ENCODE measurements around the gene AGTRAP. TPM values are rescaled to one million over a fixed set of nuclear protein-coding genes. Genes with fewer than 3 reads are reported as not detected.

The AGTRAP gene
- polyA plus RNA-seq, 3 donors, result 36.4 to 42.5 (median 36.6) TPM

DNA sequence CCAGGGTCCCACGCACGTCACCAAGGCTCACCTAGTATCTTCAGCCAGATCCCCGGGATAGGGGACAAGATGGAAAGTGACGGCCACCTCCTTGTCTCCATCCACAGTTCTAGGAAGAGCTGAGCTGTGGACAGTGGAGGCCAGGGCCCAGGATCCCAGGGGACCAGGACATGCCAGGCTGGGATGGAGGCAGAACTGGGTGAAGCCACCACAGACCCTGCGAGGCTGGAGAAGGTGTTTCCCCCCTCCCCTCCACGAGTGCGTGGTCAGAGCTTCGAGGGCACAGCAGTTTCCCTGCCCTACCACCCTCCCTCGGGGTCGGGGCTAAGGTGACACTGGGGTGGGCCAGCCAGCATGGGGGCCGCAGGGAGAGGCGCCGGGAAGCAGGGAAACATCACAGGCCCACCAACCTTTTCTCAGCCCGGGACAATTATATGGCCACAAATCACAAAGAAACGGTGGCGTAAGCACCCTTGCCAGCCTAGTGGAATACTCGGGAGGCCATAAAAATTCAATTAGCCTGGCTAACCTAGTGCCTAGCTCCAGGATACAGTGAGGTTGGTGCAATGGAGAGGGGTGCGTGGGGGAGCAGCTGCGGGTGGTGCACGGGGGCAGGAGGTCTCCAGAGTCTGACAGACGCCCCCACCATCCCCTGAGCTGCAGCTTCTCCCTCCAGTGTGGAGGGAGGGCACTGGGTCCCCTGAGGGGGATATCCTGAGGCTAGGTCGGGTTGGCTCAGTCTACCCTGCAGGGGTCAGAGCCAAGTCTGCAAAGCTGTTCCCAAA, 31.1 kb upstream of the AGTRAP start:
- DNase-seq (ENCODE audit: low read depth in 3 of 3, low spot score in 2 of 3), result no peak

- DNase-seq (ENCODE audit: low read depth in 3 of 3, low spot score in 2 of 3), result no peak
Measured at GRCh38 chr1:11705596-11705995, 30.3 kb upstream of the AGTRAP start.

- no peak for DNase-seq (ENCODE audit: low read depth in 3 of 3, low spot score in 2 of 3)
Measured at GRCh38 chr1:11706292-11706691, 29.6 kb upstream of the AGTRAP start.

DNA sequence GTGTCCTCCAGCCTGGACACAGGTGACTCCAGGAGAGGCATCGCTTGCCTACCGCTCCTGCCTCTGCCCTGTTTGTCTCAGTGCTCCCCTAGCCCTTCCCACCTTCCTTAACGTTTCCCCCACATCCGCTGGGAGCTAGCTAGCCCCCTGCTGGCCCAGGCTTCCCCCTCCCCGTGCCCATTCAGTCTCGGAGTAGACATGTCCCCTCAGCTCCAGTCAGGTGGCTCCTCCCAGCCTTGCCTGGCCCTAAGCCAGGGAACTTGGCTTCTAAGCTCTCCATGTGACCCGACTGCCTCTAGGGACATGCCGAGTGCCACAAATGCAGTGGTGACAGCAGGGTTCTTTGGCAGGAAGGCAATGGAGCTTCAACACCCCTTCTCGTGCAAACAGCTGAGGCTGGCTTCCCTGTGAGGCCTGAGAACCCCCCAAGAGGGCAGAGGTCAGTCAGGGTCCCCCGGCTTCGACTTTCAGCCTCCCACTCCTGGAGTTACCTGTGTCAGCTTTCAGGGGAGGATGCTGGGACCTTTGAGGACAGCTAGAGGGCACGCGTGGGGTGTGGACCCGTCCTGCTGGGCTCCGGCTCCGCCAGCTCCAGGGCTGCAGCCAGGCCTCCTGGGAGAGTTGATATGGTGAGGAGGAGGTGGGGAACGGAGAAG, 28.2 kb upstream of the AGTRAP start:
- DNase-seq (ENCODE audit: low read depth in 3 of 3, low spot score in 2 of 3), result no peak

DNA sequence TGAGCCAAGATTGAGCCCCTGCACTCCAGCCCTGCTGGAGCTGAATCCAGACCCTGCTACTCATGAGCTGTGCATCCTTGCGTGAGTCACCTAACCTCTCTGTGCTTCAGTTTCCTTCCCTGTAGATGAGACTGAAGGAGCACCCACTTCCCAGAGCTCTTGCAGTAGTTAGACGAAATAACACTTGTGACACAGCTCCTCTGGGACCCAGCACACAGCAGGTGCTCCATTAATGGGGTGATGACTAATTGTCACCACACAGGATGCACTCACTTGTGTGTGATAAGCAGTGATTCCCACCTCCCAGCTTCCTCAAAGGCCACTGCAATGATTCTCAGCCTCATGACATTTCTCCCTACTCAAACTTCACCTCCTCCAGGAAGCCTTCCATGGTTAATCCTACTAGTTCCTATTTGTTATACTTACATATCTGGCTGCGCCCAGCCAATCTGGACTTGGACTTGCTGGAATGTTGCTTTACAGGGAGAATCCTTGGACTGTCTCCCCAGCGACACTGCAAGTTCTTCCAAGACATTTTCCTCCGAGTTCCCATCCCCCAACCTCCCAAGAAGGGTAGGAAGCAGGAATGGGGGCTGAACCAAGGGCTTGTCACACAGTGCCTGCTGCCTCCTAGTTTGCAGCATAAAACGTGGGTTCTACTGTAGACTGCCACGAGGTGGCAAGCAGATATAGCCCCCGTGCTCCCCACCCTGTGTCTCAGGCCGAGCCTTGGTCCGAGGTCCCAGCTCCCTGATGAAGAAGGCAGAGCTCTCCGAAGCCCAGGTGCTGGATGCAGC, 27.2 kb upstream of the AGTRAP start:
- DNase-seq (ENCODE audit: low read depth in 3 of 3, low spot score in 2 of 3), result no peak

DNA sequence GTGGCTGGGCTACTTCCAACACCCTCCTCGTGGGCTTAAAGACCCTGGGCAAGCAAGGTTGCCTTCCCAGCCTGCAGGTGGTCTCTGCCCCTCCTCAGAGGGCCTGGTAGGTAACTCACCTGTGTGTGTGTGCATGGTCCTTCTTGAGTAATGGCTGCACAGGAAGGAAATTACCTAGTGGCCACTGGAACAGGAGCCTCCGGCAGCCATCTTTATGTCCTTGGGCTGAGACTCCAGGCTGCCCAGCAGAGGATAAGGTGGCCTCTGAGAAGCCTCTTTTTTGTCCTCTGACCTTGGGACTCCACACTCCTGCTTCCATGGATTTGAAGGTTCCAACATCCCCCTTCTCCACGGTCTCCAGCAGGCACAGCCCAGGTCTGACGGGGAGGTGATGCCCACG, 24.4 kb upstream of the AGTRAP start:
- no peak for DNase-seq (ENCODE audit: low read depth in 3 of 3, low spot score in 2 of 3)

- DNase-seq (ENCODE audit: low read depth in 3 of 3, low spot score in 2 of 3), result no peak
Measured at GRCh38 chr1:11712285-11712684, 23.7 kb upstream of the AGTRAP start.

GRCh38 chr1:11713095-11713494, 22.8 kb upstream of the AGTRAP start:
- no peak for DNase-seq (ENCODE audit: low read depth in 3 of 3, low spot score in 2 of 3)

DNA sequence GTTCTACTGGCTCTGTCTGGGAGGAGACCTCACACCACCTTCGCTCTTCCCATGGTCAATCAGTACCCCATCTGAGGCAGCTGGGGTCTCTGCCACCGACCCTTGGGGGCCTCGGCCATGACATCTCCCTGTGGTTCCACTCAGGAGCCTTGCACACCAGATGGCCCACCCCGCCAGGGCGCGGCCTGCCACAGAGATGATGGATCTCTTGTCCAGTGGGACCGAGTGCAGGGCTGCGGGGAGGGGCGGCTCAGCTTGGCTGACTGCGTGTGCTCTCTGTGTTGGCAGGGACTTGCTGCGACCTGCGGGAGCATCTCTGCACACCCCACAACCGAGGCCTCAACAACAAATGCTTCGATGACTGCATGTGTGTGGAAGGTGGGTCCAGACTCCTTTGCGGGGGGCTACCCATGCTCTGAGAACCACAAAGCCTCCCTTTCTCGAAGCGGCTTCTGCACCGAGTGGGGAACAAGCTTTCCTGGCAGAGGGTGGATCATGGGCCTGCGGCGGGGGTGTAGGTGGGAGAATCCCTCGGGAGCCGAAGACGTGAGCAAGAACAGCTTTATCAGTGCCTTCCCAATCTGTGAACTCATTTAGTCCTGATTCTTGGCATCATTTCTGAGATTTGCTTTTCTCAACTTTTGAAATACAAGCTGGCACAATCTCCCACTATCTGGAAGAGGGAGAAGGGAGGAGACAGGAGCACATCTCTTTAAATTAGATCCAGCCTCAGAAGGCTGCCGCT, 20.9 kb upstream of the AGTRAP start:
- no peak for DNase-seq (ENCODE audit: low read depth in 3 of 3, low spot score in 2 of 3)

DNA sequence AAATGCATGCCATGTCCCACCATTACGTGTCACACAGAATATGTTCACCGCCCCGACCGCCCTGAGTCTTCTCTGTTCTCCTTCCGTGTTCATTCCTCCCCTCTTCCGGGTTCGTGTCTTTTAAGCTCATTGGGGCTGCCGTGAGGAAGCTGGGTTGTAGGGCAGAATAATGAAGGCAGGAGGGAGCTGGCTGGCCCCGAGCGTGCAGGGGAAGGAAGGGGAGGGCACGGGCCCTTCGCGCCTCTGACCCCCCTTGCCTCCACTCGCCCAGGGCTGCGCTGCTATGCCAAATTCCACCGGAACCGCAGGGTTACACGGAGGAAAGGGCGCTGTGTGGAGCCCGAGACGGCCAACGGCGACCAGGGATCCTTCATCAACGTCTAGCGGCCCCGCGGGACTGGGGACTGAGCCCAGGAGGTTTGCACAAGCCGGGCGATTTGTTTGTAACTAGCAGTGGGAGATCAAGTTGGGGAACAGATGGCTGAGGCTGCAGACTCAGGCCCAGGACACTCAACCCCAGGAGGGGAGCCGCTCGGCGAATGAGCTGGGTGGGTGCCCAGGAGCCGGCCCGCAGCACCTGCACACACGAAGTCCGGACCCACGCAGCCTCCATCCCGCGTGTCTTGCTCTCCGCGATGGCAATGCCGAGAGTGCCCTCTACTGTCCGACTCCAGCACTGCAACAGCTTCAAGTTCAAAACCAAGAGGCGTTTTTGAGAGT, 16.5 kb upstream of the AGTRAP start:
- no peak for DNase-seq (ENCODE audit: low read depth in 3 of 3, low spot score in 2 of 3)

- DNase-seq (ENCODE audit: low read depth in 3 of 3, low spot score in 2 of 3), result no peak
Measured at GRCh38 chr1:11720033-11720376, 15.9 kb upstream of the AGTRAP start.

DNA sequence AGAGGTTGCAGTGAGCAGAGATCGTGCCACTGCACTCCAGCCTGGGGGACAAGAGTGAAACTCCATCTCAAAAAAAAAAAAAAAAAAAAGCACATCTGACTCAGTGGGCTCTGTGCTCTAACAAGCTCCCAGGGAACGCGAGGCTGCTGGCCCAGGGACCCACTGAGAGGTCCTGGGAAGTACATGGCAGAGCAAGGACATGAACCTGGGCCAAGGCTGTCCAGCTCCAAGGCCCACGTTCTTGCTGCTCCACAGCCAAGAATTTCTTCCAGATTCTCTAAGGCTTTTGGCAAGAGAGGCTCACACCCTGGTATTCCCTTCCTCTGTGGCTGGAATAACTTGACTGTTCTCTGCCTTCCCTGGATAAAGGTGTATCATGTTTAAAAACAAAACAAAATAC, 15.4 kb upstream of the AGTRAP start:
- DNase-seq (ENCODE audit: low read depth in 3 of 3, low spot score in 2 of 3), result no peak

DNA sequence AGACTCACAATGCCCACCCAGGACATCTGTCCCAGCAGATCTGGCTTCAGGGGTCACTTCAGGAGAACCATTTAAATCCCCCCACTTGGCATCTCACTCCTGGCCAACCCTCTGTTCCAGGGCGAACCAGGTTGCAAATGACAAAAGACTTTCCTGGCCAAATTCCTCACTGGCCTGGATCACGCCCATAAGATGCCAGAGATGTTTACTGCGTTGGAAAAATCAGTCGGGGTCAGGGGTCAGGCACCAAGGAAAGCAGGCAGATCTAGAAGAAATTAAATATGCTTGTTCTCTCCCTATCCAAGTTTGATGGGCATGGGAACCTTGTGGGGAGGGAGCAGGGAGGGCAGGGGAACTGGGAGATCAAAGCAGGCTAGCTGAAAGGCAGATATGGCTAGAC, 14.6 kb upstream of the AGTRAP start:
- no peak for DNase-seq (ENCODE audit: low read depth in 3 of 3, low spot score in 2 of 3)

DNA sequence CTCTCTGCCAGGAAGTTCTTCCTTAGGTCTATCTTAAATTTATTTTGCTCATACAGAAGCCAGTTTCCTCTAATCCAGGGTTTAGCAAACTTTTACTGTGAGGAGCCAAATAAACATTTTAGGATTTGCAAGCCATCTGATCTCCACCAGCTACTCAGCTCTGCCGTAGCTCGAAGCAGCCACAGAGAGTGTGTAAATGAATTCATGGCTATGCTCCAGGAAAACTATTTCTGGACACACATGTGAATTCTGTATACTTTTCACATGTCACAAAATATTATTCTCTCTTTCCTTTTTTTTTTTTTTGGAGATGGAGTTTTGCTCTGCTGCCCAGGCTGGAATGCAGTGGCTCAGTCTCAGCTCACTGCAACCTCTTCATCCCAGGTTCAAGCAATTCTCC, 13.4 kb upstream of the AGTRAP start:
- no peak for DNase-seq (ENCODE audit: low read depth in 3 of 3, low spot score in 2 of 3)

- DNase-seq (ENCODE audit: low read depth in 3 of 3, low spot score in 2 of 3), result no peak
Measured at GRCh38 chr1:11725616-11726015, 10.3 kb upstream of the AGTRAP start.

- no peak for DNase-seq (ENCODE audit: low read depth in 3 of 3, low spot score in 2 of 3)
Measured at GRCh38 chr1:11727119-11727518, 8.8 kb upstream of the AGTRAP start.

GRCh38 chr1:11728126-11728806, 7.7 kb upstream of the AGTRAP start:
- DNase-seq (ENCODE audit: low read depth in 3 of 3, low spot score in 2 of 3), result no peak

GRCh38 chr1:11729155-11729497, 6.8 kb upstream of the AGTRAP start:
- DNase-seq (ENCODE audit: low read depth in 3 of 3, low spot score in 2 of 3), result no peak

GRCh38 chr1:11729498-11730428, 6.2 kb upstream of the AGTRAP start:
- DNase-seq (ENCODE audit: low read depth in 3 of 3, low spot score in 2 of 3), result no peak

Measured in right renal cortex interstitium (tissue), 3 donors.